OCI-LY7 (cell line): ENCODE measurements around the gene KCNJ11.

Source experiments
- CTCF ChIP-seq: fragments of 200-600 bp; sonication (generic); conservative IDR thresholded peaks from 2 replicates; pipeline ENCODE4 v1.5.1; 2014; ENCODE audit warnings: mild to moderate bottlenecking, antibody characterized with exemption, low read length, moderate library complexity, mixed read lengths
- EZH2phosphoT487 ChIP-seq: fragments of 200-600 bp; sonication (generic); IDR thresholded peaks from 2 replicates; pipeline ENCODE4 v1.6.1; 2018; ENCODE audit warnings: low read depth, borderline replicate concordance, mild to moderate bottlenecking, mixed run types, antibody characterized with exemption, low read length, moderate library complexity, mixed read lengths

GRCh38 chr11:17383461-17383860 is 5.0 kb downstream of the KCNJ11 start:
- TF ChIP-seq CTCF = no peak
- TF ChIP-seq EZH2phosphoT487 = no peak
